IMR-90 (cell line): Measurements from ENCODE around the gene SLC35B4. TPM values are rescaled to one million over a fixed set of nuclear protein-coding genes. Genes with fewer than 3 reads are reported as not detected.

Experiments
- ATAC-seq: fragments of 200-7000 bp; cut with Tn5 transposase; 2 replicates; pipeline ENCODE4 v1.9.1; 2020; ENCODE audit warnings: low read depth, mild to moderate bottlenecking, moderate library complexity
- BruUV-seq: library from RNA; stranded (reverse); fragments of 400-500 nt; replicated peaks from 2 replicates; lab custom pipeline; 2021; lab: Mats Ljungman, UMichigan
- CTCF ChIA-PET: fragments of 300-600 bp; formaldehyde crosslinking; extraction: SDS; loops from one replicate; lab custom pipeline; 2021; ENCODE audit warnings: antibody characterized with exemption; lab: Yijun Ruan, JAX
- POLR2A ChIA-PET: fragments of 300-600 bp; sonication (Branson Sonifier 250); formaldehyde crosslinking; loops from one replicate; lab custom pipeline; 2022; ENCODE audit warnings: antibody characterized with exemption; ENCODE audit not compliant: unreplicated experiment; lab: Charles Lee
- DNase-seq: peaks from one replicate; pipeline ENCODE4 v3.0.0; 2013
- H2AFZ ChIP-seq: replicated peaks from 2 replicates; pipeline ENCODE3; 2013; ENCODE audit warnings: low read length, mild to moderate bottlenecking; ENCODE audit not compliant: poor library complexity
- H2AK5ac ChIP-seq: 2 replicates; pipeline ENCODE4 v1.6.1; 2013; ENCODE audit warnings: low read depth, low read length, inconsistent platforms
- H2AK9ac ChIP-seq: replicated peaks from 2 replicates; pipeline ENCODE3; 2013; ENCODE audit warnings: mild to moderate bottlenecking, low read depth, low read length, moderate library complexity; ENCODE audit not compliant: poor library complexity
- H2BK120ac ChIP-seq: 2 replicates; pipeline ENCODE4 v1.6.1; 2013; ENCODE audit warnings: low read depth, low read length, inconsistent platforms
- H2BK15ac ChIP-seq: 3 replicates; pipeline ENCODE4 v1.6.1; 2013; ENCODE audit warnings: low read depth, low read length, inconsistent platforms
- H2BK20ac ChIP-seq: 2 replicates; pipeline ENCODE4 v1.6.1; 2013; ENCODE audit warnings: low read depth, mild to moderate bottlenecking, inconsistent platforms, low read length, moderate library complexity
- H2BK5ac ChIP-seq: 2 replicates; pipeline ENCODE4 v1.6.1; 2013; ENCODE audit warnings: mild to moderate bottlenecking, low read depth, low read length, inconsistent platforms; ENCODE audit not compliant: poor library complexity, severe bottlenecking
- H3K14ac ChIP-seq: replicated peaks from 2 replicates; pipeline ENCODE4 v1.6.1; 2013; ENCODE audit warnings: low read depth, low read length, inconsistent platforms
- H3K18ac ChIP-seq: 2 replicates; pipeline ENCODE4 v1.6.1; 2013; ENCODE audit warnings: low read depth, low read length, control low read depth
- H3K23ac ChIP-seq: 2 replicates; pipeline ENCODE4 v1.6.1; 2013; ENCODE audit warnings: low read depth, low read length, inconsistent platforms
- H3K27ac ChIP-seq: 2 replicates; pipeline ENCODE4 v1.5.1; 2013; ENCODE audit warnings: mild to moderate bottlenecking, control low read depth, low read length; ENCODE audit not compliant: insufficient read depth
- H3K27me3 ChIP-seq: 2 replicates; pipeline ENCODE4 v1.6.1; 2013; ENCODE audit warnings: low read length; ENCODE audit not compliant: control insufficient read depth, insufficient read depth
- H3K36me3 ChIP-seq: 2 replicates; pipeline ENCODE4 v1.6.1; 2013; ENCODE audit warnings: low read length, mixed read lengths; ENCODE audit not compliant: control insufficient read depth, insufficient read depth
- H3K4ac ChIP-seq: 2 replicates; pipeline ENCODE4 v1.6.1; 2013; ENCODE audit warnings: low read depth, low read length, inconsistent platforms
- H3K4me1 ChIP-seq: 2 replicates; pipeline ENCODE4 v1.6.1; 2013; ENCODE audit warnings: low read length, mixed read lengths; ENCODE audit not compliant: control insufficient read depth, insufficient read depth
- H3K4me2 ChIP-seq: 2 replicates; pipeline ENCODE4 v1.6.1; 2013; ENCODE audit warnings: low read depth, mild to moderate bottlenecking, control low read depth, low read length, moderate library complexity
- H3K4me3 ChIP-seq: 2 replicates; pipeline ENCODE4 v1.5.1; 2013; ENCODE audit warnings: low read depth, mild to moderate bottlenecking, control low read depth, low read length, moderate library complexity; ENCODE audit not compliant: insufficient read depth
- H3K56ac ChIP-seq: 2 replicates; pipeline ENCODE4 v1.6.1; 2013; ENCODE audit warnings: low read length, inconsistent platforms; ENCODE audit not compliant: insufficient read depth; ENCODE audit errors: extremely low read depth
- H3K79me1 ChIP-seq, 2 experiments: 2 replicates each; pipeline ENCODE4 v1.6.1; 2013; ENCODE audit warnings: low read length in 2 of 2, inconsistent platforms in 1 of 2, low read depth in 1 of 2
- H3K9ac ChIP-seq: 2 replicates; pipeline ENCODE4 v1.6.1; 2013; ENCODE audit warnings: low read depth, low read length, control low read depth
- H3K9me1 ChIP-seq: 2 replicates; pipeline ENCODE4 v1.6.1; 2013; ENCODE audit warnings: low read length, inconsistent platforms; ENCODE audit not compliant: insufficient read depth
- H3K9me3 ChIP-seq: 2 replicates; pipeline ENCODE4 v1.6.1; 2013; ENCODE audit warnings: low read length; ENCODE audit not compliant: control insufficient read depth, insufficient read depth
- H4K20me1 ChIP-seq: 2 replicates; pipeline ENCODE4 v1.6.1; 2013; ENCODE audit warnings: low read length, inconsistent platforms; ENCODE audit not compliant: insufficient read depth
- H4K5ac ChIP-seq: 2 replicates; pipeline ENCODE4 v1.6.1; 2013; ENCODE audit warnings: mild to moderate bottlenecking, low read depth, low read length, control low read depth
- H4K8ac ChIP-seq, 2 experiments: 2 replicates each; pipeline ENCODE4 v1.6.1; 2013; ENCODE audit warnings: low read depth in 2 of 2, low read length in 2 of 2, control low read depth in 1 of 2, inconsistent platforms in 1 of 2
- H4K91ac ChIP-seq: 2 replicates; pipeline ENCODE4 v1.6.1; 2013; ENCODE audit warnings: low read depth, low read length, inconsistent platforms; ENCODE audit not compliant: insufficient read depth
- CTCF ChIP-seq: conservative IDR thresholded peaks from 2 replicates; pipeline ENCODE4 v1.5.1; 2012; ENCODE audit warnings: mild to moderate bottlenecking, low read depth, low read length, improper control_type of control experiment
- ELK1 ChIP-seq: fragments of 150-350 bp; IDR thresholded peaks from 2 replicates; pipeline ENCODE4 v1.6.1; 2016; ENCODE audit warnings: low read depth, mild to moderate bottlenecking, low read length, moderate library complexity, borderline replicate concordance
- MAZ ChIP-seq: IDR thresholded peaks from 2 replicates; pipeline ENCODE4 v1.6.1; 2012; ENCODE audit warnings: low read depth, mild to moderate bottlenecking, low read length, improper control_type of control experiment, moderate library complexity, borderline replicate concordance
- NFE2L2 ChIP-seq: fragments of 150-350 bp; IDR thresholded peaks from 2 replicates; pipeline ENCODE4 v1.6.1; 2016; ENCODE audit warnings: low read depth, mild to moderate bottlenecking, low read length
- POLR2A ChIP-seq: IDR thresholded peaks from 2 replicates; pipeline ENCODE4 v1.6.1; 2012; ENCODE audit warnings: mild to moderate bottlenecking, low read depth, low read length
- RAD21 ChIP-seq: IDR thresholded peaks from 2 replicates; pipeline ENCODE4 v1.6.1; 2012; ENCODE audit warnings: low read length, improper control_type of control experiment
- RCOR1 ChIP-seq: IDR thresholded peaks from 2 replicates; pipeline ENCODE4 v1.6.1; 2012; ENCODE audit warnings: mild to moderate bottlenecking, low read length, improper control_type of control experiment; ENCODE audit not compliant: insufficient replicate concordance
- SMC3 ChIP-seq: fragments of 150-350 bp; IDR thresholded peaks from 2 replicates; pipeline ENCODE4 v1.6.1; 2016; ENCODE audit warnings: low read depth, mild to moderate bottlenecking, antibody characterized with exemption, low read length, moderate library complexity
- USF2 ChIP-seq: fragments of 150-350 bp; IDR thresholded peaks from 2 replicates; pipeline ENCODE4 v1.6.1; 2017; ENCODE audit warnings: mild to moderate bottlenecking, antibody characterized with exemption, low read length, low read depth
- WGBS, 2 experiments: methylation state at CpG; one replicate each; pipeline versions ENCODE4 v1.1.5 to v1.1.7; 2013; ENCODE audit warnings: missing lambda C conversion rate in 2 of 2; ENCODE audit not compliant: insufficient read length in 1 of 2; ENCODE audit errors: extremely low coverage in 2 of 2; 5-methylcytosine and 5-hydroxymethylcytosine counted together
- dilution Hi-C: fragments of 300-500 bp; cut with HindIII; formaldehyde crosslinking; loops from one replicate; pipeline ENCODE4 v1.14.3; 2018; ENCODE audit warnings: low sequenced_read_pairs; ENCODE audit not compliant: unreplicated experiment
- in situ Hi-C: fragments of 300-500 bp; cut with MboI; formaldehyde crosslinking; loops from 3 replicates; pipeline ENCODE4 v1.14.3; 2019; ENCODE audit warnings: low sequenced_read_pairs, inconsistent platforms, mixed read lengths
- intact Hi-C: fragments of 100-400 bp; cut with micrococcal nuclease; formaldehyde crosslinking; loops from 2 replicates; pipeline ENCODE4 v1.10.0; 2022
- polyA plus RNA-seq, 3 experiments: library from polyadenylated mRNA; depleted of rRNA; stranded (reverse); fragments of >200 nt; gene quantifications; 2 replicates each; pipeline ENCODE4 v1.2.3, GENCODE V29; 2012; ENCODE audit warnings: low replicate concordance in 1 of 3
- total RNA-seq: library from RNA; depleted of rRNA; stranded (reverse); fragments of >200 nt; gene quantifications from 2 replicates; pipeline ENCODE4 v1.2.3, GENCODE V29; 2012

SLC35B4 gene
- total and polyA plus RNA-seq, 2 of the 4 experiments (the other 2 are of a cell fraction) = 10.0 to 15.6 TPM

GRCh38 chr7:134333943-134334342 is 17.2 kb upstream of the SLC35B4 start:
- Histone ChIP-seq H3K14ac (no peak overlapping the region), H3K4me1 (no peaks in the 10 kb centered on the region), H4K91ac (no peak overlapping the region), H3K23ac (no peak overlapping the region), H2BK20ac (no peak overlapping the region), H3K9me1 (no peaks in the 10 kb centered on the region), H3K4me2 (no peak overlapping the region), H3K27me3 (peaks cover 14% of the 10 kb centered on the region), H2AK5ac (no peak overlapping the region), H3K4me3 (no peak overlapping the region), H4K5ac (no peak overlapping the region), H3K56ac (no peak overlapping the region), H2AK9ac (no peak overlapping the region), H4K20me1 (no peaks in the 10 kb centered on the region), H2BK15ac (no peak overlapping the region), H3K79me1 (no peaks in the 10 kb centered on the region), H4K8ac (no peak overlapping the region), H3K27ac (no peak overlapping the region), H3K18ac (no peak overlapping the region), H3K36me3 (no peaks in the 10 kb centered on the region), H3K9ac (no peak overlapping the region), H2BK120ac (no peak overlapping the region), H2BK5ac (no peak overlapping the region), H3K9me3 (0 out of 2 replicates have a peak, but pooled peaks cover 2% of the 10 kb centered on the region), H2AFZ (no peak overlapping the region), H3K4ac (no peak overlapping the region)
- POLR2A ChIA-PET = no interaction called here
- no peak for TF ChIP-seq USF2
- no peak for TF ChIP-seq RAD21
- TF ChIP-seq SMC3 = no peak
- TF ChIP-seq RCOR1 = no peak
- no peak for TF ChIP-seq MAZ
- no peak for TF ChIP-seq CTCF
- TF ChIP-seq POLR2A = no peak
- TF ChIP-seq NFE2L2 = no peak
- TF ChIP-seq ELK1 = no peak
- no TSS peak for BruUV-seq
- intact Hi-C loops (no loop called here), dilution Hi-C loops (no loop called here), in situ Hi-C loops (no loop called here)
- 80% methylated on average over 5 of the region's 13 CpGs; no CpG with 5 or more reads in 1 of the 2 experiments for WGBS, 2 experiments
- no peak for DNase-seq
- CTCF ChIA-PET = no interaction called here
- no peak for ATAC-seq
